GM12865 (cell line): ENCODE results near the gene LHFPL5.

Experiments used
- DNase-seq: peaks from one replicate; pipeline ENCODE4 v3.0.0; 2010; ENCODE audit warnings: low read depth
- H3K4me3 ChIP-seq: 2 replicates; pipeline ENCODE4 v1.5.1; 2011; ENCODE audit warnings: mild to moderate bottlenecking, low read depth, low read length, control low read depth
- CTCF ChIP-seq: IDR thresholded peaks from 2 replicates; pipeline ENCODE4 v1.5.1; 2011; ENCODE audit warnings: low read length, control low read depth, low read depth, inconsistent platforms; ENCODE audit not compliant: insufficient read depth; ENCODE audit errors: missing control alignments

Gene LHFPL5

GRCh38 chr6:35798706-35799105 lies 6.4 kb upstream of the LHFPL5 start:
- no peak for DNase-seq
- H3K4me3 ChIP-seq = no peak overlapping the region
- TF ChIP-seq CTCF = no peak

DNA sequence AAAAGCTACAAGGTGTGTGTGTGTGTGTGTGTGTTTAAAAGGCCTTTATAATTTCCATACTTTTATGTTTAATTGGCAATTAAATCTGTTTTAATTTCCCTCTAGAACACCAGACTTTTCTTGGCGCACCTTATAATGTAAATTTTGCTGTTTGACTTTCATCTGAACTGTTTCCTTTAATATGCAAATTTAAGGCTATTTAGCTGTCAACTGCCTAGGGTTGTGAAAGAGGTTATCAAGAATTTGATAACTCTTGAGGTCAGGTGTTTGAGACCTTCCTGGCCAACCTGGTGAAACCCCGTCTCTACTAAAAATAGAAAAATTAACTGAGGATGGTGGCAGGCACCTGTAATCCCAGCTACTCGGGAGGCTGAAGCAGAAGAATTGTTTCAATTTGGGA lies 4.0 kb upstream of the LHFPL5 start:
- no peak for DNase-seq
- H3K4me3 ChIP-seq = no peak overlapping the region
- no peak for TF ChIP-seq CTCF

DNA sequence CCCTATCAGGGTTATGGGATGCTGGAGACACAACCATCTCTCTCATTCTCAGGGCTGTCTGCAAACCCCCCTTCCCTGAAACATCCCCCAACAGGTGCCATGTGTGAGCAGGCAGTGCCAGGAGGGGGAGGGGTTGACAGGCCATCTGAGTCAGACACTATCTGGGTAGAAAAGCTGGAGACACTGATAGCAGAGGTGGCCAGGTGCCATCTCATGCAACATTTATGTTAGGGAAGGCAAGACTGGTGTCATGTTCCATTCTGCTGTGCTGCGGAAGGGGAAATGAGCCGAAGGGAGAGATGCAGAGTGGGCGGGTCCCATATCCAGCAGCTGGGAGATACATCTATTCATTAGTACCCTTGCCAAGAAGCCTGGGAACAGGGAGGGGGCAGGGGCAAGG lies 3.5 kb downstream of the LHFPL5 start:
- no peak overlapping the region for H3K4me3 ChIP-seq
- no peak for DNase-seq
- no peak for TF ChIP-seq CTCF

GRCh38 chr6:35809809-35810208 lies 4.7 kb downstream of the LHFPL5 start:
- DNase-seq = no peak
- TF ChIP-seq CTCF = no peak
- H3K4me3 ChIP-seq = no peak overlapping the region

GRCh38 chr6:35810971-35811698 lies 6.0 kb downstream of the LHFPL5 start:
- no peak for TF ChIP-seq CTCF
- no peak for DNase-seq
- no peak overlapping the region for H3K4me3 ChIP-seq

GRCh38 chr6:35811699-35811995 lies 6.5 kb downstream of the LHFPL5 start:
- no peak for DNase-seq
- no peak for TF ChIP-seq CTCF
- H3K4me3 ChIP-seq = no peak overlapping the region

GRCh38 chr6:35817515-35817914 lies 12.4 kb downstream of the LHFPL5 start:
- no peak for DNase-seq
- no peak for TF ChIP-seq CTCF

More at GRCh38 chr6:35817515-35817914, 12.4 kb downstream of the LHFPL5 start:
- no peak overlapping the region for H3K4me3 ChIP-seq
